GM10248 (cell line): ENCODE results near the gene CD74.

Source experiments
- CTCF ChIA-PET: fragments of 300-600 bp; sonication (Branson Sonifier 250); formaldehyde crosslinking; extraction: SDS; loops from one replicate; lab custom pipeline; 2021; ENCODE audit warnings: antibody characterized with exemption; lab: Yijun Ruan, JAX
- POLR2A ChIA-PET: fragments of 350-650 bp; sonication (Branson Sonifier 250); formaldehyde crosslinking; extraction: SDS; loops from one replicate; lab custom pipeline; 2020; ENCODE audit warnings: antibody characterized with exemption; lab: Yijun Ruan, JAX
- DNase-seq: peaks from one replicate; pipeline ENCODE4 v3.0.0; 2012; ENCODE audit errors: extremely low spot score
- CTCF ChIP-seq: IDR thresholded peaks from 2 replicates; pipeline ENCODE4 v1.5.1; 2012; ENCODE audit warnings: mild to moderate bottlenecking, low read depth; ENCODE audit errors: extremely low read depth, missing control alignments, control extremely low read depth

Gene CD74

GRCh38 chr5:150376799-150377771, 35.6 kb downstream of the CD74 start:
- DNase-seq = no peak
- ChIA-PET CTCF (interaction anchor here (1.0 to 1.5 kb wide), 4 partner anchors 10 to 14 kb away, joined by 3 to 5 read pairs (median 3); no protein-coding TSS in a partner anchor), POLR2A (no interaction called here)
- TF ChIP-seq CTCF = no peak

DNA sequence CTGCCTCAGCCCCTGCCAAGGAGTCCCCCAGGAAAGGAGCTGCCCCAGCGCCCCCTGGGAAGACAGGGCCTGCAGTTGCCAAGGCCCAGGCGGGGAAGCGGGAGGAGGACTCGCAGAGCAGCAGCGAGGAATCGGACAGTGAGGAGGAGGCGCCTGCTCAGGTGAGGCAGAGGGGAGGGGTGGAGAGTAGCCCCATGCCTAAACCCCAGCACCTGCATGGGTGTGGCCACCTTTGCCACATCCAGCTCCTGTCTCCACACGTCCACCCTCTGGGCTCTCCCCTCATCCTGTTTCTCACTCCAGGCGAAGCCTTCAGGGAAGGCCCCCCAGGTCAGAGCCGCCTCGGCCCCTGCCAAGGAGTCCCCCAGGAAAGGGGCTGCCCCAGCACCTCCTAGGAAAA, 38.1 kb downstream of the CD74 start:
- ChIA-PET POLR2A (no interaction called here), CTCF (no interaction called here)
- no peak for TF ChIP-seq CTCF
- no peak for DNase-seq

GRCh38 chr5:150372639-150373038, 40.1 kb downstream of the CD74 start:
- TF ChIP-seq CTCF = no peak
- no peak for DNase-seq
- ChIA-PET CTCF (interaction anchor here (1.2 to 2.9 kb wide), 4 partner anchors 8 to 26 kb away, joined by 3 to 10 read pairs (median 6); no protein-coding TSS in a partner anchor), POLR2A (interaction anchor here (0.6 kb wide), 1 partner anchor 24 kb away, joined by 3 read pairs; no protein-coding TSS in a partner anchor)

DNA sequence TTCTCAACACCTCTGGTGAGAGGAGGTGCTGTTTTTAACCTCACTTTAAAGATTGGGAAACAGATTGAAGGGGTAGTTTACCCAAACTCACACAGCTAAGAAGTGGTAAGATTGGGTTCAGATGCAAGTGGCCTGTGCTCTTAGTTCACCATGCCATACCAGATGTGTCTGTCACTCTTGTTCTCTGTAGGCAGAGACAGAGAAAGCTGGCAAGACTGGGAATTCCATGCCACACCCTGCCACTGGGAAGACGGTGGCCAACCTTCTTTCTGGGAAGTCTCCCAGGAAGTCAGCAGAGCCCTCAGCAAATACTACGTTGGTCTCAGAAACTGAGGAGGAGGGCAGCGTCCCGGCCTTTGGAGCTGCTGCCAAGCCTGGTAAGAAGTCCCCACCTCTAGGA, 44.2 kb downstream of the CD74 start:
- CTCF ChIA-PET = interaction anchor here (1.6 kb wide), 1 partner anchor 18 kb away, joined by 5 read pairs; no protein-coding TSS in a partner anchor
- no peak for DNase-seq
- TF ChIP-seq CTCF = no peak
- POLR2A ChIA-PET = no interaction called here

- no peak for DNase-seq
- POLR2A ChIA-PET = interaction anchor here (1.2 kb wide), 2 partner anchors 24 to 48 kb away, joined by 3 read pairs; partner anchors contain the start of gene CD74
- CTCF ChIA-PET = interaction anchor here (0.9 to 7.4 kb wide), 7 partner anchors 9 to 72 kb away, joined by 3 to 41 read pairs (median 6); no protein-coding TSS in a partner anchor
- no peak for TF ChIP-seq CTCF
These were observed 48.7 kb downstream of the CD74 start for GRCh38 chr5:150364004-150364403.

GRCh38 chr5:150363185-150363584, 49.5 kb downstream of the CD74 start:
- CTCF ChIA-PET = interaction anchor here (0.9 to 7.4 kb wide), 7 partner anchors 10 to 96 kb away, joined by 3 to 41 read pairs (median 6); no protein-coding TSS in a partner anchor
- no peak for DNase-seq

More at GRCh38 chr5:150363185-150363584, 49.5 kb downstream of the CD74 start:
- POLR2A ChIA-PET = interaction anchor here (1.2 kb wide), 2 partner anchors 24 to 49 kb away, joined by 3 read pairs; partner anchors contain the start of gene CD74
- no peak for TF ChIP-seq CTCF
